GM19438 (cell line): Measurements from ENCODE around the gene MOGAT1.

Experiments
- ATAC-seq: cut with Tn5 transposase; IDR thresholded peaks from one replicate; pipeline ENCODE4 v1.9.1; 2021; ENCODE audit warnings: low read depth; ENCODE audit not compliant: unreplicated experiment

MOGAT1 gene

GRCh38 chr2:222671259-222672067 is at the start of gene MOGAT1:
MOGAT1 (plus strand) TSS chr2:222671658; CDS start chr2:222671786, 128 bp downstream.
- ATAC-seq = no peak

GRCh38 chr2:222621893-222622292 is 49.6 kb upstream of the MOGAT1 start:
- no peak for ATAC-seq

GRCh38 chr2:222622910-222623309 is 48.5 kb upstream of the MOGAT1 start:
- no peak for ATAC-seq

GRCh38 chr2:222623756-222624309 is 47.6 kb upstream of the MOGAT1 start:
- ATAC-seq = no peak

GRCh38 chr2:222627764-222628163 is 43.7 kb upstream of the MOGAT1 start:
- no peak for ATAC-seq

- ATAC-seq = no peak
Observed at GRCh38 chr2:222635295-222635694, 36.2 kb upstream of the MOGAT1 start.

GRCh38 chr2:222637067-222637466 is 34.4 kb upstream of the MOGAT1 start:
- ATAC-seq = no peak

GRCh38 chr2:222641336-222641735 is 30.1 kb upstream of the MOGAT1 start:
- ATAC-seq = no peak

GRCh38 chr2:222643134-222643533 is 28.3 kb upstream of the MOGAT1 start:
- ATAC-seq = no peak

GRCh38 chr2:222646008-222646407 is 25.4 kb upstream of the MOGAT1 start:
- ATAC-seq = no peak

- ATAC-seq = no peak
Observed at GRCh38 chr2:222649801-222650200, 21.7 kb upstream of the MOGAT1 start.

- no peak for ATAC-seq
Observed at GRCh38 chr2:222651718-222652418, 19.6 kb upstream of the MOGAT1 start.

GRCh38 chr2:222652491-222653255 is 18.8 kb upstream of the MOGAT1 start:
- ATAC-seq = no peak

- no peak for ATAC-seq
Observed at GRCh38 chr2:222653280-222653679, 18.2 kb upstream of the MOGAT1 start.

GRCh38 chr2:222655787-222656525 is 15.5 kb upstream of the MOGAT1 start, which contains the start of gene FARSB:
FARSB (minus strand) TSS chr2:222656092; CDS start chr2:222656073, 19 bp downstream.
- peak; percentile 88 for ATAC-seq

- ATAC-seq = peak; percentile 31
Observed at GRCh38 chr2:222656526-222657446, 14.7 kb upstream of the MOGAT1 start.

- ATAC-seq = no peak
Observed at GRCh38 chr2:222663479-222663878, 8.0 kb upstream of the MOGAT1 start.

- no peak for ATAC-seq
Observed at GRCh38 chr2:222668494-222669154, 2.8 kb upstream of the MOGAT1 start.
